H7 (cell line): ENCODE results near the gene SPIRE2. TPM values are rescaled to one million over a fixed set of nuclear protein-coding genes. Genes with fewer than 3 reads are reported as not detected.
"Not testable (repeated sequence)": the region's sequence is repeated elsewhere in the genome, so short reads cannot be mapped to it uniquely, and the experiment has no call there.

Source experiments
- DNase-seq: peaks from one replicate; pipeline ENCODE4 v3.0.0; 2012
- H3K27me3 ChIP-seq: 2 replicates; pipeline ENCODE4 v1.6.0; 2011; ENCODE audit warnings: mild to moderate bottlenecking, low read length; ENCODE audit not compliant: control insufficient read depth, insufficient read depth
- H3K36me3 ChIP-seq: replicated peaks from 2 replicates; pipeline ENCODE4 v1.5.1; 2011; ENCODE audit warnings: low read length; ENCODE audit not compliant: control insufficient read depth, insufficient read depth
- H3K4me3 ChIP-seq: 2 replicates; pipeline ENCODE4 v1.5.1; 2011; ENCODE audit warnings: low read depth, mild to moderate bottlenecking, control low read depth, low read length, moderate library complexity; ENCODE audit not compliant: insufficient read depth
- total RNA-seq: library from RNA; depleted of rRNA; stranded (reverse); fragments of >200 nt; shearing (Covaris generic); gene quantifications from 2 replicates; pipeline ENCODE4 v1.2.3, GENCODE V29; 2014; rRNA removed

The SPIRE2 gene
- total RNA-seq, 1 experiment from 2014 or later: 9.6 TPM

DNA sequence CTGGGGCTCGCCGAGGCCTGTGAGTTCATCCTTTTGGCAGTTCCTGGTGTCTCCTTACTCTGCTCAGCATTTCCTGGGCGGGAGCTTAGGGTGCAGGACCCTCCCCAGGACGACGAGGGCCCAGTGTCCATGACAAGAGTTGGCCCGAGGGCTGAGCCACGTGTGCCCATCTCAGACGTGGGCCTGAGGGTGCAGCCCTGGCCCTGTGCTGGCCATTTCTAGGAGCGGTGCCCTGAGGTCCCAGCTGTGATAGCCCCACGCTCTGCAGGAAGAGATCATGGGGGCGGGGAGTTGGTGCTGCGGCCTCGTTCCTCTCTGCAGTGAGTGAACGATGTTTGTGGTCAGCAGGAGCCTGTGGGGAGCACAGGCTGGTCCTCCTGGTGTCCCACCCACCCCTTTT lies 84.4 kb downstream of the SPIRE2 start:
- Histone ChIP-seq H3K27me3 (no peaks in the 10 kb centered on the region), H3K36me3 (peaks cover 4% of the 10 kb centered on the region), H3K4me3 (no peak overlapping the region)
- no peak for DNase-seq

DNA sequence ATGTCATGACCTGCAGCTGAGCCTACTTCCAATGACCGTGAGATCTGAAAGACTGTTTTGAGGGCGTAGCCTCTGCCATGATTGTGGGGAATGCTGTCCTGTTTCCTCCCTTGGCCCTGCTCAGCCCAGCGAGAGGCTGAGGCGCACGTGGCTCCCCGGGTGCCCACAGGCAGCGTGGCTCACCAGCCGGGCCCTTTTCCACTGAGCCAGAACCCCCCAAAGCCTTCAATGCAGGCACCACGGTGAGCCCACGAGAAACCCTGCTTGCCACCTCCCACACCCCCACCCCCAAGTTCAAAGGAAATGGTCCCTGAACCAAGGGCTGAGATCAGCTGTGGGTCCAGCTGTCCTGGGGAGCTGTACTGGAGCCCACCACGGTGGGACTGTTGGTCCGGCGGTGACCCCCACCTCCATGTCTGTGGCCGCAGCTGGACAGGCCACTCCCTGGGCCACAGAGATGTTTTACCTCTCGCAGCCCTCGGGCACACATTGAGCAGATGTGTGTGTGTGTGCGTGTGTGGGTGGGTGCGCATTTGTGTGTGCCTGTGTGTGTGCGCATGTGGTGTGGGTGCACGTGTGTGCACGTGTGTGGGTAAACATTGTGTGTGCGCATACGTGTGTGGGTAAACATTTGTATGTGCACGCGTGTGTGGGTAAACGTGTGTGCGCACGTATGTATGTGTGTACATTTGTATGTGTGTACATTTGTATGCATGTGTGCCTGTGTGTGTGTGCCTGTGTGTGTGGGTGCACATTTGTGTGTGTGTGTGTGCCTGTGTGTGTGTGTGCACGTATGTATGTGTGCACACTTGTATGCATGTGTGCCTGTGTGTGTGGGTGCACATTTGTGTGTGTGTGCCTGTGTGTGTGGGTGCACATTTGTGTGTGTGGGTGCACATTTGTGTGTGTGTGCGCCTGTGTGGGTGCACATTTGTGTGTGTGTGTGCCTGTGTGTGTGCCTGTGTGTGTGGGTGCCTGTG lies 85.4 kb downstream of the SPIRE2 start:
- Histone ChIP-seq H3K4me3 (no peak overlapping the region), H3K36me3 (peaks cover 2% of the 10 kb centered on the region), H3K27me3 (peaks cover under 1% of the 10 kb centered on the region; the same call in 1 of the 2 replicates)
- DNase-seq: no peak

DNA sequence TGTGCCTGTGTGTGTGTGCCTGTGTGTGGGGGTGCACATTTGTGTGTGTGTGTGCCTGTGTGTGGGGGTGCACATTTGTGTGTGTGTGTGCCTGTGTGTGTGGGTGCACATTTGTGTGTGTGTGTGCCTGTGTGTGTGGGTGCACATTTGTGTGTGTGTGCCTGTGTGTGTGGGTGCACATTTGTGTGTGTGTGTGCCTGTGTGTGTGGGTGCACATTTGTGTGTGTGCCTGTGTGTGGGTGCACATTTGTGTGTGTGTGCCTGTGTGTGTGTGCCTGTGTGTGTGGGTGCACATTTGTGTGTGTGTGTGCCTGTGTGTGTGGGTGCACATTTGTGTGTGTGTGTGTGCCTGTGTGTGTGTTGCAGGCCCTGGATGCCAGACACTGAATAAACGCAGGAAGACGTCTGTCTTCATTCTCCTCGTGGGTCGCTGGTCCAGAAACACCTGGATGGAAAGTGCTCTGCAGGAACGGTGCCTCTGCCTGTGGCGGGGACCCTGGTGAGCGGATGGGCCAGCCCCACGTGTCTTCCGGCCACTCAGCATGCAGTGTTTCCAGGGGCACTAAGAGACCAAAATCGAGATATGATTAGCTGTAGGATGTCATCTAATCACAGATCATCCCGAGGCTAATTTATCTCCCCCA lies 86.5 kb downstream of the SPIRE2 start:
- not testable (repeated sequence) for H3K36me3 ChIP-seq, H3K4me3 ChIP-seq, H3K27me3 ChIP-seq, DNase-seq

DNA sequence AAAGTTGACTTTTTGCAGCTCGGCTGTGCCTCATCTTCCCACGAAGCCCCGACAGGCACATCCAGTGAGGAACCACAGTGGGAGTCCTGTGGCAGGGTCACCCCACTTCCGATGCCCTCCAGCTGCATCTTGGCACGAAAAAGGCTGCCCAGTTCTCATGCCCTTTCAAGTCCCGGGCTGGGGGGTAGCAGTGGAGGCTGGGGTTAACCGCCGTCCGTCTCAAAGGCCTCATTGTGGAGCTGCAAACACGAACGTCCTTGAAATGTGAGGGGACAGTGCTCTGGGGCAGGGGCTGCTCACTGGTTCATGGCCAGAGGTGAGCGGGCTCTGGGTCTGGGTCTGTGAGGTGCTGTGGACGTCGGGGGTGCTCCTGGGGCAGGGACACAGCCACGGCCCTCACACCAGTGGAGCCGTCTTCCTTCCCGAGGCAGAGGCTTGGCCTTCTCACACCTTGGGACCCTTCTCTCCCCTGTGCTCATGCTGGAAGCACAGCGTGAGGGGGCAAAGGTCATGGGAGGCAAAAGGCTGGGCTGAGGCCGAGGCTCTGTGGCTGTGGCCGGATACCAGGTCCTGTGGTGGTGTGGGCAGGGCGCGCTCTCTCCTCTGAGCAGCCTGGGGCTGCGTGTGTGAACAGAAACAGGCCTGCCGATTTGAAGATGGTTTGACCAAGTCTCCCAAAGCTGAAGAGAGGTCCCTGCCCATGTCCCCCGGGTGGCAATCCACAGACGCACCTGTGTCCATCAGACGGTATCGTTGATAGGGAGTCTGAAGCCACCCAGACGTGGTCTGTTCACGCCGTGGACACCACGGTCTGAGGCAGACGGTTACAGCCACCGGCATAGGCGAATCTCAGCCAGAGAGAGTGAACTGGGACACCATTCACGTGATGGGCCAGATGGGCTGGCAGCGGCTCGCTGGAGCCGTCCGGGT lies 87.3 kb downstream of the SPIRE2 start:
- DNase-seq: no peak
- Histone ChIP-seq H3K4me3 (no peak overlapping the region), H3K27me3 (peaks cover 4% of the 10 kb centered on the region; the same call in 1 of the 2 replicates), H3K36me3 (peaks cover 2% of the 10 kb centered on the region)

DNA sequence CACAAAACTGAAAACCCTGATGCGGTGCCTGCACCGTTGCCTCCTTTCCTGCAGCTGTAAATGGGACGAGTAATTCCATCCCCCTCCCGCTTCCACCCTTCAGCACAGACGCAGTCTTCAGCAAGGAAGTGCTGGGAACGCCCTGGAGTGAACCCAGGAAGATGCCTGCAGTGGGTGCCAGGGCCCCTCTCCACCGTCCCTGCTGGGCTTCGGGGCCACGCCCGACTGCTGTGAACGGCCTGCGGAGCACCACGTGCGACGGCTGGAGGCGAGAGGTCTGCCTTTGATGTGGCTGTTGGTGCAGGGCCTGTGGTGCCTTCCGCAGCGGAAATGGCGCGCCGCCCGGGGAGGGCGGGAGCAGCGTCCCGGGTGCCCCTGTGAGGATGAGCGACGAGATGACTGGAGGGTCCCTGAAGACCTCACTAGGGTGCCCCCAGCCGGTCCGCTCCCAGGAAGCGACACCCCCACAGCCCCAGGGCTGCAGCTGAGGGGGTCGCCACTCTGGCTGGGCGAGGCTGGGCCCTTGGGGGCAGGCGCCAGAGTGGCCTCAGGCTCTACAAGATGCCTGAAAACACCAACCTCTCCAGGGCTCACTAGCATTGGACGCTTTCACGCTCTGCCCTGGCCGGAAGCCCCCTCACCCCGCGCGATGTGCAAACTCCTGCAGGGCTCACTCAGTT lies 89.6 kb downstream of the SPIRE2 start:
- peak; percentile 86 for DNase-seq
- H3K4me3 ChIP-seq: peak overlapping the region; percentile 61
- H3K27me3 ChIP-seq: peaks cover 4% of the 10 kb centered on the region; the same call in 1 of the 2 replicates
- H3K36me3 ChIP-seq: no peaks in the 10 kb centered on the region; the same call in 1 of the 2 replicates

DNA sequence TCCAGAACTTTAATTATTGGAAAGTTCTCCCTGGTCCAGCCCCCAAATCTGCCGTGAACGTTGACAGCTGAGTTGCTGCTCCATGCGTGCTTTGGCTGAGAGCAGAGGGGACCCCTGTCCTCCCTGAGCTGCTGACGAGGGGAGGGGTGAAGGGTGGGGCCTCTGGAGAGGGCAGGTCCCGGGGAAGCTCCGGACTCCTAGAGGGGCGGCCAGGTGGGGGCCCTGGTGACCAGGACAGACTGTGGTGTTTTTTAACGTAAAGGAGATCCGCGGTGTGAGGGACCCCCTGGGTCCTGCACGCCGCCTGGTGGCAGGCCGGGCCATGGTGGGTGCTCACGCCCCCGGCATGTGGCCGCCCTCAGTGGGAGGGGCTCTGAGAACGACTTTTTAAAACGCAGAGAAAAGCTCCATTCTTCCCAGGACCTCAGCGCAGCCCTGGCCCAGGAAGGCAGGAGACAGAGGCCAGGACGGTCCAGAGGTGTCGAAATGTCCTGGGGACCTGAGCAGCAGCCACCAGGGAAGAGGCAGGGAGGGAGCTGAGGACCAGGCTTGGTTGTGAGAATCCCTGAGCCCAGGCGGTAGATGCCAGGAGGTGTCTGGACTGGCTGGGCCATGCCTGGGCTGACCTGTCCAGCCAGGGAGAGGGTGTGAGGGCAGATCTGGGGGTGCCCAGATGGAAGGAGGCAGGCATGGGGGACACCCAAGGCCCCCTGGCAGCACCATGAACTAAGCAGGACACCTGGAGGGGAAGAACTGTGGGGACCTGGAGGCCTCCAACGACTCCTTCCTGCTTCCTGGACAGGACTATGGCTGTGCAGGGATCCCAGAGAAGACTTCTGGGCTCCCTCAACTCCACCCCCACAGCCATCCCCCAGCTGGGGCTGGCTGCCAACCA lies 90.4 kb downstream of the SPIRE2 start, which contains the start of gene MC1R:
Gene MC1R, plus strand, starts transcription at position 410 of the 895 bp plus-strand sequence. Its CDS starts 397 bp downstream, at position 807.
- DNase-seq: peak; percentile 88
- peaks cover 4% of the 10 kb centered on the region; the same call in 1 of the 2 replicates for H3K27me3 ChIP-seq
- peak within 1 kb of the TSS; percentile 61 for H3K4me3 ChIP-seq
- H3K36me3 ChIP-seq: no peaks in the 10 kb centered on the region; the same call in 1 of the 2 replicates

DNA sequence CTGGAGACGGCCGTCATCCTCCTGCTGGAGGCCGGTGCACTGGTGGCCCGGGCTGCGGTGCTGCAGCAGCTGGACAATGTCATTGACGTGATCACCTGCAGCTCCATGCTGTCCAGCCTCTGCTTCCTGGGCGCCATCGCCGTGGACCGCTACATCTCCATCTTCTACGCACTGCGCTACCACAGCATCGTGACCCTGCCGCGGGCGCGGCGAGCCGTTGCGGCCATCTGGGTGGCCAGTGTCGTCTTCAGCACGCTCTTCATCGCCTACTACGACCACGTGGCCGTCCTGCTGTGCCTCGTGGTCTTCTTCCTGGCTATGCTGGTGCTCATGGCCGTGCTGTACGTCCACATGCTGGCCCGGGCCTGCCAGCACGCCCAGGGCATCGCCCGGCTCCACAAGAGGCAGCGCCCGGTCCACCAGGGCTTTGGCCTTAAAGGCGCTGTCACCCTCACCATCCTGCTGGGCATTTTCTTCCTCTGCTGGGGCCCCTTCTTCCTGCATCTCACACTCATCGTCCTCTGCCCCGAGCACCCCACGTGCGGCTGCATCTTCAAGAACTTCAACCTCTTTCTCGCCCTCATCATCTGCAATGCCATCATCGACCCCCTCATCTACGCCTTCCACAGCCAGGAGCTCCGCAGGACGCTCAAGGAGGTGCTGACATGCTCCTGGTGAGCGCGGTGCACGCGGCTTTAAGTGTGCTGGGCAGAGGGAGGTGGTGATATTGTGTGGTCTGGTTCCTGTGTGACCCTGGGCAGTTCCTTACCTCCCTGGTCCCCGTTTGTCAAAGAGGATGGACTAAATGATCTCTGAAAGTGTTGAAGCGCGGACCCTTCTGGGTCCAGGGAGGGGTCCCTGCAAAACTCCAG lies 91.5 kb downstream of the SPIRE2 start:
- H3K36me3 ChIP-seq: no peaks in the 10 kb centered on the region

DNA sequence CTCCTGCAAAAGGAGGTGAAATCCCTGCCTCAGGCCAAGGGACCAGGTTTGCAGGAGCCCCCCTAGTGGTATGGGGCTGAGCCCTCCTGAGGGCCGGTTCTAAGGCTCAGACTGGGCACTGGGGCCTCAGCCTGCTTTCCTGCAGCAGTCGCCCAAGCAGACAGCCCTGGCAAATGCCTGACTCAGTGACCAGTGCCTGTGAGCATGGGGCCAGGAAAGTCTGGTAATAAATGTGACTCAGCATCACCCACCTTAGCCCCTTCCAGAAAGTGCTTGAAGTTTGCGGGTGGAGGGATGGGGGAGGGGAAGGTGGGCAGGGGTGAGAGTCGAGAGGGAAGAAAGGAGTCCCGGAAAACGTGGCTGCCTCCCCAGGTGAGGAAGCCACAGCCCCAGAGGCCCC lies 92.4 kb downstream of the SPIRE2 start:
- Histone ChIP-seq H3K27me3 (peaks cover 4% of the 10 kb centered on the region; the same call in 1 of the 2 replicates), H3K4me3 (no peak overlapping the region), H3K36me3 (no peaks in the 10 kb centered on the region)
- peak; percentile 65 for DNase-seq

More for the DNA sequence above, 91.5 kb downstream of the SPIRE2 start:
- Histone ChIP-seq H3K27me3 (peaks cover 4% of the 10 kb centered on the region; the same call in 1 of the 2 replicates), H3K4me3 (no peak overlapping the region)
- DNase-seq: peak; percentile 41

Other genes with a start within 250 kb of the SPIRE2 start
- gene DPEP1, start 214.8 kb upstream of the SPIRE2 start, total RNA-seq: 2.6 and 2.7 TPM in 2 replicates
- 85.2 and 89.7 TPM in 2 replicates for gene CHMP1A, start 170.8 kb upstream of the SPIRE2 start, total RNA-seq
- gene SPATA33, start 170.6 kb upstream of the SPIRE2 start, total RNA-seq: 5.5 and 7.0 TPM in 2 replicates
- gene CDK10, start 141.8 kb upstream of the SPIRE2 start, total RNA-seq: 36.5 and 45.0 TPM in 2 replicates
- 13.5 and 16.0 TPM in 2 replicates for gene SPATA2L, start 126.8 kb upstream of the SPIRE2 start, total RNA-seq
- 1.9 and 4.5 TPM in 2 replicates for gene VPS9D1, start 107.6 kb upstream of the SPIRE2 start, total RNA-seq
- 8.0 and 11.4 TPM in 2 replicates for gene ZNF276, start 106.9 kb upstream of the SPIRE2 start, total RNA-seq
- 51.9 and 52.0 TPM in 2 replicates for gene FANCA, start 11.8 kb upstream of the SPIRE2 start, total RNA-seq
- gene TCF25, start 45.1 kb downstream of the SPIRE2 start, total RNA-seq: 70.5 and 71.8 TPM in 2 replicates
- 5.6 and 6.5 TPM in 2 replicates for gene MC1R, start 90.4 kb downstream of the SPIRE2 start, total RNA-seq
- 390 and 607 TPM in 2 replicates for gene TUBB3, start 94.9 kb downstream of the SPIRE2 start, total RNA-seq
- 65.0 and 67.2 TPM in 2 replicates for gene DEF8, start 120.3 kb downstream of the SPIRE2 start, total RNA-seq
- gene DBNDD1, start 191.0 kb downstream of the SPIRE2 start, total RNA-seq: 59.7 and 71.4 TPM in 2 replicates
- not detected in 2 replicates for gene PRDM7, start 248.9 kb downstream of the SPIRE2 start, total RNA-seq